AG09309 (cell line): Measurements from ENCODE around the gene WDR7.

Experiments
- DNase-seq: peaks from one replicate; pipeline ENCODE4 v3.0.0-alpha.2; 2010; ENCODE audit warnings: low read depth
- H3K4me3 ChIP-seq: 2 replicates; pipeline ENCODE4 v1.5.1; 2011; ENCODE audit warnings: mild to moderate bottlenecking, low read depth, low read length, moderate library complexity; ENCODE audit not compliant: control insufficient read depth
- TF ChIP-seq, protein P1 (sequence below): IDR thresholded peaks from 2 replicates; pipeline ENCODE4 v1.5.1; 2011; ENCODE audit warnings: mild to moderate bottlenecking, low read depth, low read length, inconsistent platforms; ENCODE audit not compliant: insufficient read depth, control insufficient read depth; ENCODE audit errors: missing control alignments

The WDR7 gene

GRCh38 chr18:56662502-56662901 is 11.3 kb downstream of the WDR7 start:
- no peak for DNase-seq
- TF ChIP-seq, protein P1, sequence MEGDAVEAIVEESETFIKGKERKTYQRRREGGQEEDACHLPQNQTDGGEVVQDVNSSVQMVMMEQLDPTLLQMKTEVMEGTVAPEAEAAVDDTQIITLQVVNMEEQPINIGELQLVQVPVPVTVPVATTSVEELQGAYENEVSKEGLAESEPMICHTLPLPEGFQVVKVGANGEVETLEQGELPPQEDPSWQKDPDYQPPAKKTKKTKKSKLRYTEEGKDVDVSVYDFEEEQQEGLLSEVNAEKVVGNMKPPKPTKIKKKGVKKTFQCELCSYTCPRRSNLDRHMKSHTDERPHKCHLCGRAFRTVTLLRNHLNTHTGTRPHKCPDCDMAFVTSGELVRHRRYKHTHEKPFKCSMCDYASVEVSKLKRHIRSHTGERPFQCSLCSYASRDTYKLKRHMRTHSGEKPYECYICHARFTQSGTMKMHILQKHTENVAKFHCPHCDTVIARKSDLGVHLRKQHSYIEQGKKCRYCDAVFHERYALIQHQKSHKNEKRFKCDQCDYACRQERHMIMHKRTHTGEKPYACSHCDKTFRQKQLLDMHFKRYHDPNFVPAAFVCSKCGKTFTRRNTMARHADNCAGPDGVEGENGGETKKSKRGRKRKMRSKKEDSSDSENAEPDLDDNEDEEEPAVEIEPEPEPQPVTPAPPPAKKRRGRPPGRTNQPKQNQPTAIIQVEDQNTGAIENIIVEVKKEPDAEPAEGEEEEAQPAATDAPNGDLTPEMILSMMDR: no peak
- H3K4me3 ChIP-seq: no peak overlapping the region

DNA sequence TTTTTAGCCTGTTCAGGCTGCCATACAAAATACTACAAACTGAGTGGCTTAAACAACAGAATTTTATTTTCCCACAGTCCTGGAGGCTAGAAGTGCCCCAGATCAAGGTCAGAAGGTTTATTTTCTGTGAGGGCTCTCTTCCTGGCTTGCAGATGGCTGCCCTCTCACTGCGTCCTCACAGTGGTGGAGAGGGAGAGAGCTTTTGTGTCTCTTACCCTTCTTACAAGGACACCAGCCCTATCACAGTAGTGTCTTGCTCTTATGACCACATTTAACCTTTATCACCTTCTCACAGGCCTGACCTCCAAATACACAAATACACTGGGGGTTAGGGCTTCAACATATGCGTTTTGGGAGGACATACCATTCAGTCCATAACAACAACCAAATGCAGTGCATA is 11.7 kb downstream of the WDR7 start:
- TF ChIP-seq, protein P1: no peak

GRCh38 chr18:56672391-56672790 is 21.2 kb downstream of the WDR7 start:
- H3K4me3 ChIP-seq: no peak overlapping the region
- no peak for DNase-seq

More for the DNA sequence above, 11.7 kb downstream of the WDR7 start:
- DNase-seq: no peak
- no peak overlapping the region for H3K4me3 ChIP-seq

DNA sequence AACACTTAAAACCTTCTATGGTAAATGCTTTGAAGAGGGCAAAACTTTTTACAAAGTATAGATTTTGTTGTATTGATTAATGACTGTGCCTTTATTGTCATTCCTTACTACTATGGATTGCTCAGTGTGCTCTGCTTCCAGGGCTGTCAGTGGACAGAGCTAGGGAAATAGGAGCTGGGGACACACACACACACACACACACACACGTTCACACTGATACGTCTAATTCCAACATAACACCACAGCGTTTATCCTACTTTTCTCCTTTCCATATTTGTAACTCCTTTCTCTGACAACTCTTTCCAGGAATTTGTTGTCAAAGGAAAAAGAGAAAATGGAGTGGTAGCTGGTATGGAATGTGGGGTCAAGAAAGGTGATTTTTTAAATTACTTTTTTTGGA is 21.8 kb downstream of the WDR7 start:
- no peak overlapping the region for H3K4me3 ChIP-seq
- TF ChIP-seq, protein P1: no peak
- no peak for DNase-seq

More at GRCh38 chr18:56672391-56672790, 21.2 kb downstream of the WDR7 start:
- TF ChIP-seq, protein P1: no peak

GRCh38 chr18:56676639-56677038 is 25.5 kb downstream of the WDR7 start:
- TF ChIP-seq, protein P1: no peak
- no peak overlapping the region for H3K4me3 ChIP-seq
- no peak for DNase-seq

GRCh38 chr18:56678836-56679565 is 27.8 kb downstream of the WDR7 start:
- DNase-seq: no peak
- TF ChIP-seq, protein P1: no peak
- H3K4me3 ChIP-seq: no peak overlapping the region
